GM10266 (cell line): ENCODE data around the gene CRIM1.

ENCODE experiments used
- DNase-seq: peaks from one replicate; pipeline ENCODE4 v3.0.0; 2012; ENCODE audit errors: extremely low spot score
- CTCF ChIP-seq: IDR thresholded peaks from 2 replicates; pipeline ENCODE4 v1.5.1; 2012; ENCODE audit warnings: mild to moderate bottlenecking, low read depth; ENCODE audit not compliant: control insufficient read depth, insufficient read depth; ENCODE audit errors: missing control alignments

CRIM1 gene

GRCh38 chr2:36567711-36568408, 212.3 kb downstream of the CRIM1 start:
- no peak for DNase-seq
- TF ChIP-seq CTCF = no peak

GRCh38 chr2:36568516-36569246, 213.1 kb downstream of the CRIM1 start:
- no peak for TF ChIP-seq CTCF
- DNase-seq = no peak

- no peak for TF ChIP-seq CTCF
- DNase-seq = no peak
These were observed 213.8 kb downstream of the CRIM1 start for GRCh38 chr2:36569267-36569856.

- no peak for TF ChIP-seq CTCF
- no peak for DNase-seq
These were observed 214.8 kb downstream of the CRIM1 start for GRCh38 chr2:36570416-36570815.

GRCh38 chr2:36572054-36572718, 216.6 kb downstream of the CRIM1 start:
- no peak for DNase-seq
- TF ChIP-seq CTCF = no peak

- DNase-seq = no peak
- no peak for TF ChIP-seq CTCF
These were observed 217.1 kb downstream of the CRIM1 start for GRCh38 chr2:36572719-36573059.
